ENCODE data around the gene CYFIP2.

CYFIP2 gene

DNA sequence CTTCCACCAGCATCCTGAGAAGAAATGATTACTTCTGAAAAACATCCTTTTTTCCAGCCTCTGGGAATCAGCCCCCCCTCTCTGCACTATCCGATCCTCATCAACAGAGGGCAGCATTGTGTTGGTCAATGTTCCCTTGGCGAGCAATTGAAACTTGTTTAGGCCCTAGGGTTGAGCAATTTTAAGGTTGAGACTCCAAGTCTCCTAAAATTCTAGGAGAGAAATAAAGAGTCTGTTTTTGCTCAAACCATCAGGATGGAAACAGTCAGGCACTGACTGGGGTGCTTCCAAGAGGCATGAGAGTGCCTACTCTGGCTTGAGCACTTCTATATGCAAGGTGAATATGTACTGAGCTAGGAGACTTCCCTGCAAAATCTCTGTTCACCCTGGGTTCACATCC is 12.4 kb upstream of the CYFIP2 start:
- in situ Hi-C loops (cut with HindIII; ENCODE audit: low sequenced_read_pairs), result no loop called here

DNA sequence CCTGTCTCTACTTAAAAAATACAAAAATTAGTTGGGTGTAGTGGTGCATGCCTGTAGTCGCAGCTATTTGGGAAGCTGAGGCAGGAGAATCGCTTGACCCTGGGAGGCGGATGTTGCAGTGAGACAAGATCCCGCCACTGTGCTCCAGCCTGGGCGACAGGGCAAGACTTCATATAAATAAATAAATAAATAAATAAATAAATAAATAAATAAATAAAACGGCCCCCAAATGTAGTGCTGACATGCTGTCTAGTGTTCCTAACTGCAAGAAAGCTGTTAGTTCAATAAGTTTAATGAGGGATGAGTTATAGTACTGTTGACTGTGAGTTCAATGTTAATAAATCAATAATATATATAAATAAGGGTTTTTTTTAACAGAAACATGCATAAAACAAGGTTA is 7.5 kb upstream of the CYFIP2 start:
- in situ Hi-C loops (cut with HindIII; ENCODE audit: low sequenced_read_pairs), result no loop called here

- in situ Hi-C loops (cut with HindIII; ENCODE audit: low sequenced_read_pairs), result no loop called here
Observed at GRCh38 chr5:157259699-157260098, 6.2 kb upstream of the CYFIP2 start.

DNA sequence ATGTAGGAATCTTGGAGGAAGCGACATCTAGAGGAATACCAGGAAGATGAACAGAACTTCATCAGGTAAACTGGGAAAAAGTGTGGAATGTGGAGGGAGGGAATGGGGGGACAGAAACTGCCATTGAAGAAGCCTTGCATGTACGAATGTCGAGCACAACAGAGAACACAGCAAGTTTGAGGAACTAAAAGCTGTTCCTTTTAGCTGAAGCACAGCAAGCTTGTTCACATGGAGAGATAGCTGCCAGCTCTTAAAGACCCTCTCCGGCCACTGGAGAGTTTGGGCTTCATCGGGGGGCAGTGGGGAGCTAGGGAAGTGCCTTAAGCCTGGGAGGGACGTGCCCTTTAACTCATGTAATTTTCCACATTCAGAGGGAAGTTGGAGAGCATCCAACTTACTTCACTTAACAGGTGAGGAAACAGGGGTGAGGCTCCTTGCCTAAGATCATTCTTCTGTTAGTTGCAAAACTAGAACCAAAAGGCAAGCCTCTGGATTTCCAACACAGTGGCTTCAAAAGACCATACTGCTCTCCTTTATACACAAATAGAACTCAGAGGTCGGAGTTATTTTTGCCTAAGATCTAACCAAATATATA is 2.3 kb upstream of the CYFIP2 start:
- in situ Hi-C loops (cut with HindIII; ENCODE audit: low sequenced_read_pairs), result no loop called here

GRCh38 chr5:157266286-157267007 is 524 bp downstream of the CYFIP2 start:
- in situ Hi-C loops (cut with HindIII; ENCODE audit: low sequenced_read_pairs), result no loop called here

- in situ Hi-C loops (cut with HindIII; ENCODE audit: low sequenced_read_pairs), result no loop called here
Observed at GRCh38 chr5:157267025-157267424, 1.1 kb downstream of the CYFIP2 start.

DNA sequence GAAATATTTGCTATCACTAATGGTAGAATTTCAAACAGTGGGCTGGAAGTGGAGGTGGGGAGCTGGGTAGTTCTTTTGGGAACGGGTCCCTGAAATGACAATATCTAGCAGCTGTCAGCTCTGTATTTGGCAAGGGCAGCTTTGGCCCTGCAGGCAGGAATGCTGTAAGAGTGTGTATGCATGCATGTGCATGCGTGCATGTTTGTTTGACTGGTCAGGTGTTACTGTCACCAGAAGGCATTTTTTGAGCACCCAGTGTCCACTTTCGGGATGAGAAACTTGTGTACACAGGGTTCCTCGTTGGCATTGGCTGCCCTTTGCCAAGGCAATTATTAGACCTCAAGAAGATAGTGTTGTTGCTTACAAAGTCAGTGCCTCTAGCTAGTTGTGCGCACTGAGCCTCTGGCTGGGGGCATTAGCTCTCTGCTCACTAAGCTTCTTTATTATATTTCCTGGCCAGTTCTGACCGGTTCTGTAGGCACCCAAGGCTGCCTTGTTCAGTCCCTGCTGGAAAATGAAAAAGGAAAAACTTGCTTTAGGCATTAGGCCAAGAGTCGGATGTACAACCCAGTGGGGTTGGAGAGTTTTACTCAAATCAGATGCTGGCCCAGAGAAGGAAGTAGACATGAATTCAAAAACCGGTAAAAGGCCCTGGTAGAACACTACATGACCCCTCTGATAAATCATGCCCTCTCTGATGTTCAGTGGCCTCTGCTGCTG is 2.0 kb downstream of the CYFIP2 start:
- in situ Hi-C loops (cut with HindIII; ENCODE audit: low sequenced_read_pairs), result no loop called here

DNA sequence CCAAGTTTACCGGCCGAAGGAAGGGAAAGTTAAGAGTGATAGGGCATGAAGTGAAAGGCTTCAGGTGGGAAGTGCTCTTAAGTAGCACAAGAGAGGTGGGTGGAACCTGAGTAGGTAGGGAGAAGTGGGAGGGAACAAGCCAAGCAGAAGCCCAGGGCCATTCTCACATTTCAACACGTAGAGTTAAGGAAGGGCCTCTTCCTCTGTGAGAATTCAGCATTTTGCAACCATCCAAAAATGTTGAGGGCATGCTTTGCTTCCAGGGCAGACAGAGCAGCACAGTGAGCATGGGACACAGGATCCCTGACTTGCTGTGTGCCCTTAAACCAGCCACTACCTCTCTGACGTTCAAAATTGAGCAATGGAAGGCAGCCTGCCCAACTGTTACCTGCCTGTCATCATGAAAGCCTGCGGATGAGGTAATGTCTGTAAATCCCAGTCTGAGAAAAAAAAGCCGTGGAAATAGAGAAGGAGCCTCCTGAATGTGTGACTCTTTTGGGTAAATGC is 3.3 kb downstream of the CYFIP2 start:
- in situ Hi-C loops (cut with HindIII; ENCODE audit: low sequenced_read_pairs), result no loop called here

GRCh38 chr5:157269761-157270272 is 3.9 kb downstream of the CYFIP2 start:
- in situ Hi-C loops (cut with HindIII; ENCODE audit: low sequenced_read_pairs), result no loop called here

DNA sequence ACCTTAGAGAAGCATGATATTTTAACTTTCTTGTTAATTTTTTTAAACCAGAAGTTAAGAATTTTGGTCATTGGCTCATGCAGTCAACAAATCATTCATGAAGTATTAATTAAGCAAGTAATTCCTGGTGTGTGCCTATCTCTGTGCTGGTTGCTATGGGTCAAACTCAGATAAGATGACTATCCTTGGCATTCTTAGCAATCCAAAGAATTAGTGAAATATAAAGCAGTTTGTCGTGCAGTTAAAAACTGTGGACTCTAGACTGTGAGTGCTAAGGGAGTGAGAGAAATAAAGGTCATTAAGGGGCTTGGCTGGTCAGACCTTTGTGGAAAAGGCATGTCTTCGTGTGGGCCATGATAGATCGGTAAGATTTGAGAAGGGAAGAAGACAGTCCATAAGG is 4.8 kb downstream of the CYFIP2 start:
- in situ Hi-C loops (cut with HindIII; ENCODE audit: low sequenced_read_pairs), result no loop called here

DNA sequence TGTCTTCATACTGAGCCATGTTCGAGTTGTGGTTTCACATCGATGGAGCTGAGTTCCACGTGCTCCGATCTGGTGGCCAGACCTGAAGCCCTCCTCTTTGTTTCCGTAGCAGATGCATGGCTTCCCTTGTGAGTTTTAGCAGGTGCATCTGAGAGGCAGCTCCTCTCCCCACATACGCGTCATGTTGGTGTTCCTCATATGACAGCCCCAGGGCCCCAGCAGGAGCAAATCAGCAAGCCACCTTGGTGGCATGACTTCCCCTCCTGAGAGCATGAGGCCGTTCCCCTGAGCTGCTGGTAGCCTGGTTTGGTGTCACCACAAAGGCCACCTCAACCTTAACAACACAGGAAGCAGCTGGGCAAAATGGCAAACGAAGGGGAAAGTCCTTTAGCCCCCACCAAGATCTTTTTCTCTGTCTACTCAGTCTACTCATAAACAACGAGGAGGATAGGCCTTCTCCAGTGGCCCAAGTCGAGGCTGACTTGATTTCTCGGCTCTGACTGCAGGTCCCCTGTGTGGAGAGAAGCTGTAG is 5.9 kb downstream of the CYFIP2 start:
- in situ Hi-C loops (cut with HindIII; ENCODE audit: low sequenced_read_pairs), result no loop called here

DNA sequence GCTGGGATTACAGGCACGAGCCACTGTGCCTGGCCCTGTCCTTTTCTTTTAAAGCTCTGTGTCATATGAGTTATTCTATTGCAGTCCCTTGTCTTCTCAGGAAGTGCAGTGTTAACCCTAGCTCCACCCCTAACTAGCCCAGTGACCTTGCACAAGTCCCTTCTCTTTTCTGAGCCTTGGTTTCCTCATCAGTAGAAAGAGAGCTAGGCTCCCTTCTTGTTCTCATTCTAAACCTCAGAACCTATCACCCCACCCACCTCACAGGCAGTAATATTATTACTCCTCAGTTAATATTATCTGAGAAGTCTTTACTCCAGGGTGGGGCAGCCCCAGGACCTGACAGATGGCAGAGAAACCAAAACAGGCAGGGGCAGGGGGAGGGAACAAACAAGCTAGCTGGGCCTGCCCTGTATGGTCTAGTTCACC is 7.2 kb downstream of the CYFIP2 start:
- in situ Hi-C loops (cut with HindIII; ENCODE audit: low sequenced_read_pairs), result no loop called here

- in situ Hi-C loops (cut with HindIII; ENCODE audit: low sequenced_read_pairs), result no loop called here
Observed at GRCh38 chr5:157275403-157275802, 9.5 kb downstream of the CYFIP2 start.

DNA sequence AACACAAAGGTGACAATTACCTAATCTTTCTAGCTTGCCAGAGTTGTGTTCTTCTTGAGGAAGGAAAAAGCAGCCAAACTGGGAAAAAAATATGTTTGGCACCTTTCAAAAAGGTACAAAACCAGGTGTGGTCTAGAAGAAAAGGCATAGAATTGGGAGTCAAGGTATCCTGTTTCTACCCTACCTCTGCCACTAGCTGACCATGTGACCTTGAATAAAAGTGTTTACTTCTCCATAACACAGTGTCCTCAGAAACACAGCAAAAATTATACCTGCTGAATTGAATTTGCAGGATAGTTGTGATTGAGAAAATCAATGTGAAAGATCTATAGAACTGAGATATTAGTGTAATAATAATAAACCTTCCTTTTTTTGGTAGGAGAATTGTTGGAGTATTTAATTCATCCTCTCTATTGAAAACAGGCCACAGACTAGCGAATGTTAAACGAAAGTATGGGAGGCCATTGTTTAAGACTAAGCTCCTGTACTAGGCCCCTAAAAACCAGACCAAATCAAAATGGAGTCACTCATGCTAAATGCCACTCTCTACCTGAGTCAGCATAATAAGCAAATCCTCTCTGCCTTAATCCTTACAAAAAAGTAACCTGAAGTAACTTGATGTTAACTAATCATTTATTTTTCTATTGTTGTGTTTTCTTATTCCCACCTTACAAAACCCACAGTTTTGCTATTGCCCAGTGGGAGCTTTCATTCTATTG is 12.6 kb downstream of the CYFIP2 start:
- in situ Hi-C loops (cut with HindIII; ENCODE audit: low sequenced_read_pairs), result no loop called here

GRCh38 chr5:157279605-157280239 is 13.8 kb downstream of the CYFIP2 start:
- in situ Hi-C loops (cut with HindIII; ENCODE audit: low sequenced_read_pairs), result no loop called here

GRCh38 chr5:157280927-157281326 is 15.0 kb downstream of the CYFIP2 start:
- in situ Hi-C loops (cut with HindIII; ENCODE audit: low sequenced_read_pairs), result no loop called here

DNA sequence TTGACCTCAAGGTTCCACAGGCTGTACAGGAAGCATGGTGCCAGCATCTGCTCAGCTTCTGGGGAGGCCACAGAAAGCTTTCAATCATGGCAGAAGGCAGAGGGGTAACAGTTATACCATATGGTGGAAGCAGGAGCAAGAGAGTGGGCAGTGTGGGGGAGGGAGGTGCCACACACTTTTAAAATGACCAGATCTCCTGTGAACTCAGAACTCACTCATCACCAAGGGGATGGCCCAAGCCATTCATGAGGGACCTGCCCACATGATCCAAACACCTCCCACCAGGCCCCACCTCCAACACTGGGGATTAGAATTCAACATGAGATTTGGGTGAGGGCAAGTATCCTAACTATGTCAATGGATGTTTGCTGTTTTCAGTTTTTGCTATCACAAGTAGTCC is 16.2 kb downstream of the CYFIP2 start:
- in situ Hi-C loops (cut with HindIII; ENCODE audit: low sequenced_read_pairs), result no loop called here

- in situ Hi-C loops (cut with HindIII; ENCODE audit: low sequenced_read_pairs), result no loop called here
Observed at GRCh38 chr5:157283434-157283833, 17.5 kb downstream of the CYFIP2 start.

GRCh38 chr5:157284458-157285212 is 18.7 kb downstream of the CYFIP2 start:
- in situ Hi-C loops (cut with HindIII; ENCODE audit: low sequenced_read_pairs), result no loop called here

Data from DLD1 (cell line).